HCT116 (cell line): ENCODE data around the gene EXOSC7. TPM values are rescaled to one million over a fixed set of nuclear protein-coding genes. Genes with fewer than 3 reads are reported as not detected.

Source experiments
- ATAC-seq: fragments of 200-7000 bp; cut with Tn5 transposase; 2 replicates; pipeline ENCODE4 v1.9.1; 2020; ENCODE audit warnings: mild to moderate bottlenecking, moderate library complexity
- BruUV-seq: library from RNA; stranded (reverse); fragments of 400-500 nt; replicated peaks from 2 replicates; lab custom pipeline; 2021; lab: Mats Ljungman, UMichigan
- CTCF ChIA-PET: fragments of 300-600 bp; sonication (Branson Sonifier 250); formaldehyde crosslinking; loops from one replicate; lab custom pipeline; 2021; ENCODE audit warnings: antibody characterized with exemption; lab: Charles Lee
- POLR2A ChIA-PET: fragments of 300-600, 350-600 bp; sonication (Branson Sonifier 250); formaldehyde crosslinking; loops from one replicate; lab custom pipeline; 2021; ENCODE audit warnings: antibody characterized with exemption; lab: Charles Lee
- RAD21 ChIA-PET, 2 experiments: fragments of 300-600 bp; sonication (Branson Sonifier 250); formaldehyde crosslinking; loops; one replicate each; lab custom pipeline; 2023; ENCODE audit warnings: low total read pairs in 2 of 2; ENCODE audit not compliant: uncharacterized antibody in 2 of 2, unreplicated experiment in 2 of 2, low non-redundant PET in 1 of 2; lab: Charles Lee
- DNase-seq: peaks from one replicate; pipeline ENCODE4 v3.0.0-alpha.2; 2010; ENCODE audit warnings: low read depth, low spot score
- H2AFZ ChIP-seq: fragments of 200-600 bp; shearing (Covaris generic), sonication (generic); 2 replicates; pipeline ENCODE4 v1.6.1; 2017; ENCODE audit warnings: low read depth, mixed run types, mixed read lengths, antibody characterized with exemption, low read length; ENCODE audit not compliant: poor library complexity, severe bottlenecking
- H3K27ac ChIP-seq: 2 replicates; pipeline ENCODE4 v1.5.1; 2012; ENCODE audit warnings: low read depth, low read length
- H3K27me3 ChIP-seq: fragments of 200-600 bp; sonication (generic); 2 replicates; pipeline ENCODE4 v1.6.1; 2016; ENCODE audit warnings: mixed run types, low read length, mixed read lengths; ENCODE audit not compliant: insufficient read depth
- H3K36me3 ChIP-seq, 2 experiments: fragments of 200-500 bp in 1 of 2; fragments of 200-600 bp in 1 of 2; sonication (Bioruptor generic) in 1 of 2; sonication (generic) in 1 of 2; 2 replicates each; pipeline versions ENCODE4 v1.5.1 to v1.6.1; 2014 to 2016; ENCODE audit warnings: low read length in 2 of 2, inconsistent platforms in 1 of 2, mixed read lengths in 1 of 2, mixed run types in 1 of 2; ENCODE audit not compliant: insufficient read depth in 2 of 2, control insufficient read depth in 1 of 2
- H3K4me1 ChIP-seq, 2 experiments: fragments of 200-600 bp in 1 of 2; sonication (generic) in 1 of 2; 2 replicates each; pipeline versions ENCODE4 v1.5.1 to v1.6.1; 2012 to 2017; ENCODE audit warnings: low read length in 2 of 2, inconsistent platforms in 1 of 2, mild to moderate bottlenecking in 1 of 2, mixed read lengths in 1 of 2, mixed run types in 1 of 2, moderate library complexity in 1 of 2; ENCODE audit not compliant: insufficient read depth in 2 of 2, control insufficient read depth in 1 of 2
- H3K4me2 ChIP-seq: fragments of 200-600 bp; sonication (generic); 2 replicates; pipeline ENCODE4 v1.6.1; 2017; ENCODE audit warnings: mixed run types, low read length, mixed read lengths
- H3K4me3 ChIP-seq, 2 experiments: fragments of 200-600 bp in 1 of 2; sonication (generic) in 1 of 2; replicated peaks in 1 of 2; 2 replicates each; pipeline ENCODE4 v1.5.1; 2011 to 2016; ENCODE audit warnings: low read length in 2 of 2, control low read depth in 1 of 2, low read depth in 1 of 2, mild to moderate bottlenecking in 1 of 2, mixed read lengths in 1 of 2, mixed run types in 1 of 2
- H3K79me2 ChIP-seq: fragments of 200-600 bp; sonication (generic); 2 replicates; pipeline ENCODE4 v1.6.1; 2017; ENCODE audit warnings: mild to moderate bottlenecking, mixed run types, low read length, moderate library complexity, mixed read lengths; ENCODE audit not compliant: insufficient read depth
- H3K9ac ChIP-seq: fragments of 200-600 bp; sonication (generic); 2 replicates; pipeline ENCODE4 v1.6.1; 2016; ENCODE audit warnings: low read length, mixed read lengths
- H3K9me2 ChIP-seq: fragments of 200-600 bp; sonication (generic), shearing (Covaris generic); 2 replicates; pipeline ENCODE4 v1.6.1; 2017; ENCODE audit warnings: mixed run types, mild to moderate bottlenecking, moderate library complexity; ENCODE audit not compliant: insufficient read depth
- H3K9me3 ChIP-seq, 2 experiments: fragments of 200-500 bp in 1 of 2; fragments of 200-600 bp in 1 of 2; sonication (Bioruptor generic) in 1 of 2; sonication (generic) in 1 of 2; 2 replicates each; pipeline ENCODE4 v1.6.1; 2014 to 2017; ENCODE audit warnings: low read length in 2 of 2, mixed read lengths in 2 of 2, inconsistent platforms in 1 of 2, low read depth in 1 of 2, mild to moderate bottlenecking in 1 of 2, mixed run types in 1 of 2, moderate library complexity in 1 of 2; ENCODE audit not compliant: control insufficient read depth in 1 of 2, insufficient read depth in 1 of 2
- H4K20me1 ChIP-seq: fragments of 200-600 bp; sonication (generic), shearing (Covaris generic); 2 replicates; pipeline ENCODE4 v1.6.1; 2017; ENCODE audit warnings: mixed run types, mild to moderate bottlenecking, moderate library complexity; ENCODE audit not compliant: insufficient read depth
- CBX3 ChIP-seq: IDR thresholded peaks from 2 replicates; pipeline ENCODE4 v1.6.1; 2012; ENCODE audit warnings: low read depth
- EZH2phosphoT487 ChIP-seq: fragments of 200-600 bp; IDR thresholded peaks from 2 replicates; pipeline ENCODE4 v1.6.1; 2018; ENCODE audit warnings: antibody characterized with exemption, borderline replicate concordance
- POLR2A ChIP-seq: IDR thresholded peaks from 2 replicates; pipeline ENCODE4 v1.7.0; 2011; ENCODE audit warnings: borderline replicate concordance; ENCODE audit not compliant: insufficient read depth, insufficient read length; ENCODE audit errors: extremely low read depth
- YY1 ChIP-seq: IDR thresholded peaks from 2 replicates; pipeline ENCODE4 v1.6.1; 2011; ENCODE audit warnings: low read length, low read depth, moderate library complexity, mild to moderate bottlenecking; ENCODE audit not compliant: insufficient replicate concordance; ENCODE audit errors: extremely low read depth
- intact Hi-C: fragments of 100-400 bp; cut with micrococcal nuclease; formaldehyde crosslinking; loops from 2 replicates; pipeline ENCODE4 v1.10.0; 2022
- total RNA-seq: library from RNA; stranded (reverse); gene quantifications from one replicate; pipeline ENCODE4 v1.2.1, GENCODE V29; 2021; ENCODE audit not compliant: unreplicated experiment
- TF ChIP-seq, protein P1 (sequence below), 3 experiments: fragments of 200-600 bp in 1 of 3; sonication (generic) in 1 of 3; IDR thresholded peaks in 2 of 3; conservative IDR thresholded peaks in 1 of 3; 2 replicates each; pipeline ENCODE4 v1.5.1; 2012 to 2017; ENCODE audit warnings: low read depth in 2 of 3, low read length in 2 of 3, antibody characterized with exemption in 1 of 3, borderline replicate concordance in 1 of 3, control low read depth in 1 of 3, mild to moderate bottlenecking in 1 of 3, mixed read lengths in 1 of 3, mixed run types in 1 of 3, moderate library complexity in 1 of 3; ENCODE audit not compliant: insufficient read depth in 1 of 3

EXOSC7 gene
- total RNA-seq, 1 experiment from 2014 or later = 72.6 TPM

DNA sequence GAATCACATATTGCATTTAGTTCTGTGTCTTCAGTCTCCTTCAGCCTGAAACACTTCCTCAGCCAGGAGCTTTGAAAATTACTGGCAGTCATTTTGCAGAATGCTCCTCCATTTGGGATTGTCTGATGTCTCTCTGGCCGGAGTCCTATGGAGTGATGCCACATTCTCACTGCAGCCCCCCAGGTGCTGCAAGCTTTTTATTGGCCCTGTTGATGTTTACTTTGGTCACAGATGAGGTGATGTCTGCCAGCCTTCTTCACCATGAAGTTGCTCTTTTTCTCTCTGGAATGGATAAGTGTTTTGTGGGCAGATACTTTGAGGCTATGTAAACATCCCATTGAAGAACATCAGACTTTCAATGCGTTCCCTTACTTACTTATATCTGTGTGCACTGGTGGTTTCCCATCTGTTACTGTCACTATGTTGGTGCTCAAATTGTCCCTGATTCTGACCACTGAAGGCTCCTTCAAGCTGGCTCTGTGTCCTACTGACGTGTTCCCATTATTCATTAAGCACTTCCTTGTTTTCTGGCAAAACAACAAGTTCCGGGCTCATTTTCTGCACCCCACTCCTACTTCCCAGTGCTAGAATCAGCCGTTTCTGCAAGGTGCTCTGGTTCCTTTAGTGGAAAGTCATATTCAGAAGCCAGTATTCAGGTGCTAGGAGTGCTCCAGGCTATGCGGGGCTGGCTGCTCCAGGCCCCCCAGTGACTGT is 48.7 kb downstream of the EXOSC7 start (continued):
- no peak for TF ChIP-seq YY1

GRCh38 chr3:45026038-45026437 is 50.0 kb downstream of the EXOSC7 start, which contains the start of gene CLEC3B:
CLEC3B (plus strand) TSS chr3:45026303; CDS start chr3:45026363, 60 bp downstream.
- CTCF ChIA-PET = no interaction called here
- Histone ChIP-seq H3K9ac (no peak within 1 kb of the TSS), H3K9me3 (no peaks in the 10 kb centered on the region), H3K9me2 (no peaks in the 10 kb centered on the region), H3K4me2 (no peak within 1 kb of the TSS), H3K27ac (no peak within 1 kb of the TSS), H3K79me2 (no peaks in the 10 kb centered on the region), H2AFZ (no peak within 1 kb of the TSS), H4K20me1 (no peaks in the 10 kb centered on the region), H3K27me3 (no peaks in the 10 kb centered on the region), H3K4me1 (no peaks in the 10 kb centered on the region; a peak in 1 of 4 replicates), H3K36me3 (no peaks in the 10 kb centered on the region), H3K4me3 (no peak within 1 kb of the TSS)
- DNase-seq (no peak), ATAC-seq (no peak)
- TF ChIP-seq, protein P1, sequence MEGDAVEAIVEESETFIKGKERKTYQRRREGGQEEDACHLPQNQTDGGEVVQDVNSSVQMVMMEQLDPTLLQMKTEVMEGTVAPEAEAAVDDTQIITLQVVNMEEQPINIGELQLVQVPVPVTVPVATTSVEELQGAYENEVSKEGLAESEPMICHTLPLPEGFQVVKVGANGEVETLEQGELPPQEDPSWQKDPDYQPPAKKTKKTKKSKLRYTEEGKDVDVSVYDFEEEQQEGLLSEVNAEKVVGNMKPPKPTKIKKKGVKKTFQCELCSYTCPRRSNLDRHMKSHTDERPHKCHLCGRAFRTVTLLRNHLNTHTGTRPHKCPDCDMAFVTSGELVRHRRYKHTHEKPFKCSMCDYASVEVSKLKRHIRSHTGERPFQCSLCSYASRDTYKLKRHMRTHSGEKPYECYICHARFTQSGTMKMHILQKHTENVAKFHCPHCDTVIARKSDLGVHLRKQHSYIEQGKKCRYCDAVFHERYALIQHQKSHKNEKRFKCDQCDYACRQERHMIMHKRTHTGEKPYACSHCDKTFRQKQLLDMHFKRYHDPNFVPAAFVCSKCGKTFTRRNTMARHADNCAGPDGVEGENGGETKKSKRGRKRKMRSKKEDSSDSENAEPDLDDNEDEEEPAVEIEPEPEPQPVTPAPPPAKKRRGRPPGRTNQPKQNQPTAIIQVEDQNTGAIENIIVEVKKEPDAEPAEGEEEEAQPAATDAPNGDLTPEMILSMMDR (IDR thresholded peaks at IDR 0.05 in 2 of 3, conservative IDR thresholded peaks at IDR 0.05 in 1 of 3; ENCODE audit: borderline replicate concordance in 1 of 3, insufficient read depth in 1 of 3, low read depth in 2 of 3, low read length in 2 of 3) = no peak
- TF ChIP-seq CBX3 = no peak
- TF ChIP-seq EZH2phosphoT487 = no peak
- no peak for TF ChIP-seq POLR2A
- intact Hi-C loops = no loop called here
- POLR2A ChIA-PET = no interaction called here
- RAD21 ChIA-PET = no interaction called here
- BruUV-seq = no TSS peak
